Esophagus muscularis mucosa (tissue), 4 donors: ENCODE measurements around the gene RPL31. TPM values are rescaled to one million over a fixed set of nuclear protein-coding genes. Genes with fewer than 3 reads are reported as not detected.

ENCODE experiments used
- DNase-seq: peaks from one replicate; pipeline ENCODE4 v3.0.0-alpha.2; 2017; ENCODE audit errors: extremely low spot score
- H3K27ac ChIP-seq, 4 donors: fragments of 200-600 bp; sonication (generic); replicated peaks in 1 of 4; 1 replicate in 3 of 4; 2 replicates in 1 of 4; pipeline ENCODE4 v1.5.1; 2016 to 2019; ENCODE audit warnings: mild to moderate bottlenecking in 1 of 4
- H3K27me3 ChIP-seq, 4 donors: fragments of 200-600 bp; sonication (generic); one replicate each; pipeline versions ENCODE4 v1.5.1 to v1.6.0; 2016 to 2019
- H3K36me3 ChIP-seq, 4 donors: fragments of 200-600 bp; sonication (generic); one replicate each; pipeline ENCODE4 v1.5.1; 2016 to 2019
- H3K4me1 ChIP-seq, 4 donors: fragments of 200-600 bp; sonication (generic); one replicate each; pipeline ENCODE4 v1.5.1; 2016 to 2019
- H3K4me3 ChIP-seq, 4 donors: fragments of 200-600 bp; sonication (generic); 1 replicate in 2 of 4; 2 replicates in 2 of 4; pipeline ENCODE4 v1.5.1; 2016 to 2019; ENCODE audit warnings: mild to moderate bottlenecking in 4 of 4, moderate library complexity in 1 of 4
- H3K9me3 ChIP-seq, 4 donors: fragments of 200-600 bp; sonication (generic); 1 replicate in 3 of 4; 2 replicates in 1 of 4; pipeline ENCODE4 v1.5.1; 2016 to 2019
- EP300 ChIP-seq: sonication (generic); formaldehyde crosslinking; IDR thresholded peaks from one replicate; pipeline ENCODE4 v1.6.1; 2017; ENCODE audit warnings: antibody characterized with exemption
- POLR2A ChIP-seq: fragments of 450-650 bp; IDR thresholded peaks from one replicate; pipeline ENCODE4 v1.6.1; 2017; ENCODE audit warnings: antibody characterized with exemption, moderate library complexity, mild to moderate bottlenecking, low read depth
- POLR2AphosphoS5 ChIP-seq, 2 donors: sonication (generic); formaldehyde crosslinking; IDR thresholded peaks; one replicate each; pipeline ENCODE4 v1.6.1; 2017; ENCODE audit warnings: antibody characterized with exemption in 2 of 2
- WGBS: methylation state at CpG from one replicate; pipeline ENCODE4 v1.1.5; 2018; 5-methylcytosine and 5-hydroxymethylcytosine counted together
- intact Hi-C: fragments of 100-400 bp; cut with DNase I; formaldehyde crosslinking; loops from one replicate; pipeline ENCODE4 v1.15.1; 2023
- total RNA-seq, 4 donors: library from RNA; depleted of rRNA; stranded (reverse); fragments of >200 nt; gene quantifications; one replicate each; pipeline versions ENCODE4 v1.1.0 to v1.2.1, GENCODE V29; 2016
- TF ChIP-seq, protein P1 (sequence below), 3 experiments: fragments of 200-600 bp in 2 of 3; fragments of 450-650 bp in 1 of 3; sonication (generic) in 2 of 3; IDR thresholded peaks; one replicate each; pipeline ENCODE4 v1.5.1; 2017 to 2019; ENCODE audit warnings: antibody characterized with exemption in 3 of 3, mild to moderate bottlenecking in 2 of 3, moderate library complexity in 1 of 3

The RPL31 gene
- total RNA-seq, 4 donors from 2014 or later = 645 to 2,101 (median 1,206) TPM

DNA sequence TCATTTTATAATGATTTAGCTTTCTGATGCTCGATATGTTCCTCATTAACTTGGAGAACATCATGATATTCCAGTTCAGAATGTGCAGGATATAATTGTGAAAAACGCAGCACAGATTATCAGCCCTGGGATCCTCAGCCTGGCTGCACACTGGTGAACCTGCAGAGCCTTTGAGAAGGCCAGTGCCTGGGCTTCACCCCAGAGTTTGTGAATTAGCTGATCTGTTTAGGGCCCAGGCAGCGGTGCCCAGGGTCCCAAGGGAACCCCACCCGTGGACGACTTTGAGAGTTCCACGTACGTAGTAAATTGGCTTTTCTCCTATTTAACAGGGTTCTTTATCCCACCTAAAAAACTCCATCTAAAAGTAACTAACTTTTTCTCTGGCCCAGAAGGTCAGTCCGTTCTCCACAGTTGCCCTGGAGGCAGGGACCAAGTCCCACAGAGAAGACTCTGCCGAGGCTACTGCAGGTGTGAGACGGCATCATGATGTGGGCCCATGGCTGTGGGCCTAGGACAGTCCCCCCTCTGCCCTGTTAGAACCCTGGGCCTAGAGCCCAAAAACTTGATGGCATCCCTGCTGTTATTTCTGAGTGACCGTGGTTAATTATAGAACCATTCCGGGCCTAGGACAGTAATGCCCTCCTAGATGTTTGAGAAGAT is 39.6 kb upstream of the RPL31 start:
- Histone ChIP-seq H3K27ac (no peak overlapping the region), H3K36me3 (peaks cover 0 to 19% (median under 1%) of the 10 kb centered on the region in 4 donors), H3K4me1 (peaks cover 14 to 23% (median 23%) of the 10 kb centered on the region in 4 donors), H3K4me3 (no peak overlapping the region), H3K27me3 (no peaks in the 10 kb centered on the region), H3K9me3 (no peaks in the 10 kb centered on the region)
- no peak for TF ChIP-seq POLR2A
- TF ChIP-seq, protein P1, sequence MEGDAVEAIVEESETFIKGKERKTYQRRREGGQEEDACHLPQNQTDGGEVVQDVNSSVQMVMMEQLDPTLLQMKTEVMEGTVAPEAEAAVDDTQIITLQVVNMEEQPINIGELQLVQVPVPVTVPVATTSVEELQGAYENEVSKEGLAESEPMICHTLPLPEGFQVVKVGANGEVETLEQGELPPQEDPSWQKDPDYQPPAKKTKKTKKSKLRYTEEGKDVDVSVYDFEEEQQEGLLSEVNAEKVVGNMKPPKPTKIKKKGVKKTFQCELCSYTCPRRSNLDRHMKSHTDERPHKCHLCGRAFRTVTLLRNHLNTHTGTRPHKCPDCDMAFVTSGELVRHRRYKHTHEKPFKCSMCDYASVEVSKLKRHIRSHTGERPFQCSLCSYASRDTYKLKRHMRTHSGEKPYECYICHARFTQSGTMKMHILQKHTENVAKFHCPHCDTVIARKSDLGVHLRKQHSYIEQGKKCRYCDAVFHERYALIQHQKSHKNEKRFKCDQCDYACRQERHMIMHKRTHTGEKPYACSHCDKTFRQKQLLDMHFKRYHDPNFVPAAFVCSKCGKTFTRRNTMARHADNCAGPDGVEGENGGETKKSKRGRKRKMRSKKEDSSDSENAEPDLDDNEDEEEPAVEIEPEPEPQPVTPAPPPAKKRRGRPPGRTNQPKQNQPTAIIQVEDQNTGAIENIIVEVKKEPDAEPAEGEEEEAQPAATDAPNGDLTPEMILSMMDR (IDR thresholded peaks at IDR 0.05) = no peak
- TF ChIP-seq POLR2AphosphoS5 (IDR thresholded peaks at IDR 0.05) = no peak
- no peak for TF ChIP-seq EP300
- WGBS = 89% methylated on average over 12 of the region's 12 CpGs
- DNase-seq = no peak
- intact Hi-C loops = no loop called here

DNA sequence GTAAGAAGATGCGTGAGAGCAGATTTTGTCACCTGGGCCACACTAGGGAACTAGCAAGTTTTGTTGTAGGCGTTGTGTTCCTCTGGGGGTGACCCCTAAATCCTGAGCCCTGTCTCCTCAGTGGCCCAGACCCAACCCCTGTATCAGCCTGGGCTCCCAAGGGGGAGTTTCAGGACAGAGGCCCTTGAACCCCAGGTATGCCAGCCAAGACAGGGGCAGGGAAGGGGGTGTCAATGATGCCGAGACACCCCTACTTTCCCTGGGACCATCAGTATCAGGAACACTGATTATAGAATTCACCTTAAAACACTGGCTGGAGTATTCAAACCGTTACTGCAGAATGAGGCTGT is 39.1 kb upstream of the RPL31 start:
- WGBS = 94% methylated on average over 4 of the region's 4 CpGs
- Histone ChIP-seq H3K27me3 (no peaks in the 10 kb centered on the region), H3K9me3 (no peaks in the 10 kb centered on the region), H3K36me3 (peaks cover 0 to 24% (median 4%) of the 10 kb centered on the region in 4 donors), H3K4me3 (no peak overlapping the region), H3K4me1 (peaks cover 9 to 18% (median 18%) of the 10 kb centered on the region in 4 donors), H3K27ac (no peak overlapping the region)
- DNase-seq = no peak
- intact Hi-C loops = no loop called here
- TF ChIP-seq POLR2A (no peak), EP300 (no peak), POLR2AphosphoS5 (IDR thresholded peaks at IDR 0.05) (no peak)
- TF ChIP-seq, protein P1 (IDR thresholded peaks at IDR 0.05) = no peak

DNA sequence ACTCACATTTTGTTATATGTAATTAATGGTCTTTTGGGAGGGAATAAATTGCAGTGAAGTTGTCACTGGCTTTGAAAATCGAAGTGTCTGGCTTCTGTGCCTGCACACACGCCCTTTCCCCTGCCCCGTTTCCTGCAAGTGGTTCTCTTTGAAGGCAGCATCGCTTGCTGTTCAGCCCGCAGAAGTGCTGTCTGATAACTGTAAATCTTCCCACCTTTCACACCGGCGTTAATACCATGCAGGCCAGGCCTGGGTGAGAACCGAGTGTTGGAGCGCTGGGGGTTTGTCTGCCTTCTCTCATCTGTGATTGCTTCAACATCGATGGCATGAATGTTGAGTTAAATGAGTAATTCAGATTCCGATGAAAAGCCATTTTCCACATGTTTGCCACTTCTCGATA is 37.9 kb upstream of the RPL31 start:
- TF ChIP-seq POLR2A = no peak
- TF ChIP-seq EP300 = no peak
- no peak for TF ChIP-seq POLR2AphosphoS5 (IDR thresholded peaks at IDR 0.05)
- TF ChIP-seq, protein P1 (IDR thresholded peaks at IDR 0.05) = no peak
- no peak overlapping the region for H3K4me3 ChIP-seq
- DNase-seq = no peak
- peaks cover 0 to 36% (median 15%) of the 10 kb centered on the region in 4 donors for H3K36me3 ChIP-seq
- H3K27ac ChIP-seq = no peak overlapping the region
- H3K27me3 ChIP-seq = no peaks in the 10 kb centered on the region
- 77% methylated on average over 12 of the region's 12 CpGs for WGBS
- no peaks in the 10 kb centered on the region for H3K9me3 ChIP-seq
- peaks cover 0 to 8% (median 6%) of the 10 kb centered on the region in 4 donors for H3K4me1 ChIP-seq
- intact Hi-C loops = no loop called here

DNA sequence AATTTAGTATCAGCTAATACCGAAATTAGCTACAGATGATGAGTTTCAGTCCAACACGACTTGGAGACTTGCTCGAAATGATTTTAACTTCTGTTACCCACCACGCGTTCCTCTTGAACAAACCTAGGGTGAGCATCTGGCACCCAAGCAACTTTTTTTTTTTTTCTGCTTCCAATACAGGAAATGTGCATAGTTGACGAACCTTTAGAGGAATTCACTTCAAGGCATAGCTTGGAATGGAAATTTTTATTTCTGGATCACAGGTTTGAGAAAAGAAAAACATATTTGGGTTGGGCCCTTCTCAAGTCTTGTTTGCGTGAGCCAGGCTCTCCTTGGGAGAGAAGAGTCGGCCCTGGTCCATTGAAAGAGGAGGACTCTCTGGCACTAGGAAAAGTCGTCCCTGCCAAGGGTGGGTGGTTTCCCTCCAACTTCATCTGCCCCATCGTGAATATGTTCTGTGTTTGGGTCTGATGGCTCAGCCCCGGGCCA is 37.4 kb upstream of the RPL31 start:
- intact Hi-C loops = no loop called here
- no peak for DNase-seq
- TF ChIP-seq EP300 = no peak
- TF ChIP-seq POLR2A = no peak
- TF ChIP-seq, protein P1 (IDR thresholded peaks at IDR 0.05) = no peak
- TF ChIP-seq POLR2AphosphoS5 (IDR thresholded peaks at IDR 0.05) = no peak
- Histone ChIP-seq H3K4me1 (peaks cover 0 to 6% (median under 1%) of the 10 kb centered on the region in 4 donors), H3K36me3 (peaks cover 0 to 41% (median 18%) of the 10 kb centered on the region in 4 donors), H3K9me3 (no peaks in the 10 kb centered on the region), H3K4me3 (no peak overlapping the region), H3K27me3 (no peaks in the 10 kb centered on the region), H3K27ac (no peak overlapping the region)
- WGBS = 70% methylated on average over 11 of the region's 11 CpGs
